ENCODE measurements around the gene NAT16. TPM values are rescaled to one million over a fixed set of nuclear protein-coding genes. Genes with fewer than 3 reads are reported as not detected.
A peak's percentile ranks its signal among the peaks of the same experiment; 100 is the strongest.

Gene NAT16
- total and polyA plus RNA-seq, 9 of the 15 experiments (the other 6 are each of a cell fraction or from before 2014, with no cell fraction given), result 0.04 TPM; not detected in 8

DNA sequence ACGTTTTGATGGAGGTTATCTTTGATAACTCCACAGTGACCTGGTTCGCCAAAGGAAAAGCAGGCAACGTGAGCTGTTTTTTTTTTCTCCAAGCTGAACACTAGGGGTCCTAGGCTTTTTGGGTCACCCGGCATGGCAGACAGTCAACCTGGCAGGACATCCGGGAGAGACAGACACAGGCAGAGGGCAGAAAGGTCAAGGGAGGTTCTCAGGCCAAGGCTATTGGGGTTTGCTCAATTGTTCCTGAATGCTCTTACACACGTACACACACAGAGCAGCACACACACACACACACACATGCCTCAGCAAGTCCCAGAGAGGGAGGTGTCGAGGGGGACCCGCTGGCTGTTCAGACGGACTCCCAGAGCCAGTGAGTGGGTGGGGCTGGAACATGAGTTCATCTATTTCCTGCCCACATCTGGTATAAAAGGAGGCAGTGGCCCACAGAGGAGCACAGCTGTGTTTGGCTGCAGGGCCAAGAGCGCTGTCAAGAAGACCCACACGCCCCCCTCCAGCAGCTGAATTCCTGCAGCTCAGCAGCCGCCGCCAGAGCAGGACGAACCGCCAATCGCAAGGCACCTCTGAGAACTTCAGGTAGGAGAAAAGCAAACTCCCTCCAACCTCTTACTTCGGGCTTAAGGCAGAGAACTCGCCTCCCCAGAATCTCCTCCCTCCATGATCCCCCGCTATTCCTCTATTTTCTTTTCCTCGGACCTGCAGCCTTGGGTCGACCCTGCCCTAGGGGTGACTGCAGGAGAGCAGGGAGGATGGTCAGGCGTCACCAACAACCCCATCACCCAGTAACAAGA lies 53.2 kb downstream of the NAT16 start, which contains the start of gene SERPINE1 (continued):
- TF ChIP-seq RBFOX2 (IDR thresholded peaks at IDR 0.05; ENCODE audit: low read depth, low read length) (peak; percentile 70), MEF2A (IDR thresholded peaks at IDR 0.05; ENCODE audit: control insufficient read depth, low read depth, low read length) (no peak), DNMT1 (IDR thresholded peaks at IDR 0.05) (no peak), TARDBP (IDR thresholded peaks at IDR 0.05) (no peak), RBM39 (optimal IDR thresholded peaks at IDR 0.05; ENCODE audit: low read depth, low read length) (no peak), ZNF583 (CRISPR knock-in tag; IDR thresholded peaks at IDR 0.05) (no peak), RHOXF2B (CRISPR knock-in tag; conservative IDR thresholded peaks at IDR 0.05) (no peak), PRPF4 (IDR thresholded peaks at IDR 0.05; ENCODE audit: insufficient read depth, low read depth, low read length, poor library complexity, severe bottlenecking) (no peak), MBD2 (IDR thresholded peaks at IDR 0.05; ENCODE audit: borderline replicate concordance, low read depth) (no peak), ZBTB7A (IDR thresholded peaks at IDR 0.05; ENCODE audit: borderline replicate concordance, control insufficient read depth, low read depth, low read length) (peak; percentile 84; the same call in 1 of the 2 replicates), RBM15 (IDR thresholded peaks at IDR 0.05; ENCODE audit: insufficient read depth, low read length) (no peak), ZNF184 (CRISPR knock-in tag; IDR thresholded peaks at IDR 0.05) (no peak), MTA1 (IDR thresholded peaks at IDR 0.05; ENCODE audit: borderline replicate concordance) (no peak), KDM4B (IDR thresholded peaks at IDR 0.05; ENCODE audit: borderline replicate concordance in 2 of 2, low read depth in 1 of 2) (no peak), CTBP1 (IDR thresholded peaks at IDR 0.05; ENCODE audit: borderline replicate concordance) (no peak), NCOR1 (IDR thresholded peaks at IDR 0.05) (no peak), FOXP1 (CRISPR knock-in tag; IDR thresholded peaks at IDR 0.05) (no peak), STAT5B (CRISPR knock-in tag; IDR thresholded peaks at IDR 0.05) (no peak), ZNF174 (CRISPR knock-in tag; IDR thresholded peaks at IDR 0.05) (no peak)
- TF ChIP-seq, protein P1, sequence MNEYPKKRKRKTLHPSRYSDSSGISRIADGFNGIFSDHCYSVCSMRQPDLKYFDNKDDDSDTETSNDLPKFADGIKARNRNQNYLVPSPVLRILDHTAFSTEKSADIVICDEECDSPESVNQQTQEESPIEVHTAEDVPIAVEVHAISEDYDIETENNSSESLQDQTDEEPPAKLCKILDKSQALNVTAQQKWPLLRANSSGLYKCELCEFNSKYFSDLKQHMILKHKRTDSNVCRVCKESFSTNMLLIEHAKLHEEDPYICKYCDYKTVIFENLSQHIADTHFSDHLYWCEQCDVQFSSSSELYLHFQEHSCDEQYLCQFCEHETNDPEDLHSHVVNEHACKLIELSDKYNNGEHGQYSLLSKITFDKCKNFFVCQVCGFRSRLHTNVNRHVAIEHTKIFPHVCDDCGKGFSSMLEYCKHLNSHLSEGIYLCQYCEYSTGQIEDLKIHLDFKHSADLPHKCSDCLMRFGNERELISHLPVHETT (CRISPR knock-in tag; conservative IDR thresholded peaks at IDR 0.05 in 1 of 2, IDR thresholded peaks at IDR 0.05 in 1 of 2), result peak in 1 of 2 experiments; percentile 40; a peak in 1 of 4 replicates
- TF ChIP-seq, protein P2, sequence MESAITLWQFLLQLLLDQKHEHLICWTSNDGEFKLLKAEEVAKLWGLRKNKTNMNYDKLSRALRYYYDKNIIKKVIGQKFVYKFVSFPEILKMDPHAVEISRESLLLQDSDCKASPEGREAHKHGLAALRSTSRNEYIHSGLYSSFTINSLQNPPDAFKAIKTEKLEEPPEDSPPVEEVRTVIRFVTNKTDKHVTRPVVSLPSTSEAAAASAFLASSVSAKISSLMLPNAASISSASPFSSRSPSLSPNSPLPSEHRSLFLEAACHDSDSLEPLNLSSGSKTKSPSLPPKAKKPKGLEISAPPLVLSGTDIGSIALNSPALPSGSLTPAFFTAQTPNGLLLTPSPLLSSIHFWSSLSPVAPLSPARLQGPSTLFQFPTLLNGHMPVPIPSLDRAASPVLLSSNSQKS (CRISPR knock-in tag; IDR thresholded peaks at IDR 0.05), result no peak
- TF ChIP-seq, protein P3, sequence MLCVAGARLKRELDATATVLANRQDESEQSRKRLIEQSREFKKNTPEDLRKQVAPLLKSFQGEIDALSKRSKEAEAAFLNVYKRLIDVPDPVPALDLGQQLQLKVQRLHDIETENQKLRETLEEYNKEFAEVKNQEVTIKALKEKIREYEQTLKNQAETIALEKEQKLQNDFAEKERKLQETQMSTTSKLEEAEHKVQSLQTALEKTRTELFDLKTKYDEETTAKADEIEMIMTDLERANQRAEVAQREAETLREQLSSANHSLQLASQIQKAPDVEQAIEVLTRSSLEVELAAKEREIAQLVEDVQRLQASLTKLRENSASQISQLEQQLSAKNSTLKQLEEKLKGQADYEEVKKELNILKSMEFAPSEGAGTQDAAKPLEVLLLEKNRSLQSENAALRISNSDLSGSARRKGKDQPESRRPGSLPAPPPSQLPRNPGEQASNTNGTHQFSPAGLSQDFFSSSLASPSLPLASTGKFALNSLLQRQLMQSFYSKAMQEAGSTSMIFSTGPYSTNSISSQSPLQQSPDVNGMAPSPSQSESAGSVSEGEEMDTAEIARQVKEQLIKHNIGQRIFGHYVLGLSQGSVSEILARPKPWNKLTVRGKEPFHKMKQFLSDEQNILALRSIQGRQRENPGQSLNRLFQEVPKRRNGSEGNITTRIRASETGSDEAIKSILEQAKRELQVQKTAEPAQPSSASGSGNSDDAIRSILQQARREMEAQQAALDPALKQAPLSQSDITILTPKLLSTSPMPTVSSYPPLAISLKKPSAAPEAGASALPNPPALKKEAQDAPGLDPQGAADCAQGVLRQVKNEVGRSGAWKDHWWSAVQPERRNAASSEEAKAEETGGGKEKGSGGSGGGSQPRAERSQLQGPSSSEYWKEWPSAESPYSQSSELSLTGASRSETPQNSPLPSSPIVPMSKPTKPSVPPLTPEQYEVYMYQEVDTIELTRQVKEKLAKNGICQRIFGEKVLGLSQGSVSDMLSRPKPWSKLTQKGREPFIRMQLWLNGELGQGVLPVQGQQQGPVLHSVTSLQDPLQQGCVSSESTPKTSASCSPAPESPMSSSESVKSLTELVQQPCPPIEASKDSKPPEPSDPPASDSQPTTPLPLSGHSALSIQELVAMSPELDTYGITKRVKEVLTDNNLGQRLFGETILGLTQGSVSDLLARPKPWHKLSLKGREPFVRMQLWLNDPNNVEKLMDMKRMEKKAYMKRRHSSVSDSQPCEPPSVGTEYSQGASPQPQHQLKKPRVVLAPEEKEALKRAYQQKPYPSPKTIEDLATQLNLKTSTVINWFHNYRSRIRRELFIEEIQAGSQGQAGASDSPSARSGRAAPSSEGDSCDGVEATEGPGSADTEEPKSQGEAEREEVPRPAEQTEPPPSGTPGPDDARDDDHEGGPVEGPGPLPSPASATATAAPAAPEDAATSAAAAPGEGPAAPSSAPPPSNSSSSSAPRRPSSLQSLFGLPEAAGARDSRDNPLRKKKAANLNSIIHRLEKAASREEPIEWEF (CRISPR knock-in tag; IDR thresholded peaks at IDR 0.05), result no peak
